Activated T-cell treated with anti-CD3 and anti-CD28 coated beads, Interleukin-2, amount 50 U/mL, for 72 hours (primary cell): ENCODE measurements around the gene FILIP1L. TPM values are rescaled to one million over a fixed set of nuclear protein-coding genes. Genes with fewer than 3 reads are reported as not detected.

ENCODE experiments used
- ATAC-seq, 2 donors: fragments of 150-1000 bp; cut with Tn5 transposase; replicated peaks in 1 of 2; 2 replicates each; pipeline ENCODE4 v1.10.0; 2021; ENCODE audit warnings: moderate library complexity in 2 of 2, mild to moderate bottlenecking in 1 of 2
- DNase-seq, 2 donors: peaks; one replicate each; pipeline ENCODE4 v3.0.0; 2021 to 2022; ENCODE audit warnings: mixed read lengths in 1 of 2
- H3K27ac Mint-ChIP-seq: one replicate; pipeline ENCODE4 v1.8.0; 2022; ENCODE audit warnings: mild to moderate bottlenecking, moderate library complexity, mixed read lengths
- H3K27me3 Mint-ChIP-seq: one replicate; pipeline ENCODE4 v1.8.0; 2022; ENCODE audit warnings: low read depth, mixed read lengths
- H3K36me3 Mint-ChIP-seq, 2 donors: one replicate each; pipeline ENCODE4 v1.8.0; 2022; ENCODE audit warnings: mixed read lengths in 2 of 2, mild to moderate bottlenecking in 1 of 2; ENCODE audit not compliant: insufficient read depth in 2 of 2
- H3K4me1 Mint-ChIP-seq: one replicate; pipeline ENCODE4 v1.8.0; 2022; ENCODE audit warnings: low read depth, mixed read lengths
- H3K4me3 Mint-ChIP-seq, 2 donors: one replicate each; pipeline ENCODE4 v1.8.0; 2022; ENCODE audit warnings: mild to moderate bottlenecking in 2 of 2, mixed read lengths in 2 of 2, moderate library complexity in 2 of 2
- H3K9me3 Mint-ChIP-seq, 2 donors: one replicate each; pipeline ENCODE4 v1.8.0; 2022; ENCODE audit warnings: mixed read lengths in 2 of 2
- total RNA-seq, 2 donors: library from RNA; stranded (reverse); gene quantifications; one replicate each; pipeline ENCODE4 v1.2.3, GENCODE V29; 2022

FILIP1L gene
- total RNA-seq, 2 donors from 2014 or later: 0.46 to 0.93 TPM

DNA sequence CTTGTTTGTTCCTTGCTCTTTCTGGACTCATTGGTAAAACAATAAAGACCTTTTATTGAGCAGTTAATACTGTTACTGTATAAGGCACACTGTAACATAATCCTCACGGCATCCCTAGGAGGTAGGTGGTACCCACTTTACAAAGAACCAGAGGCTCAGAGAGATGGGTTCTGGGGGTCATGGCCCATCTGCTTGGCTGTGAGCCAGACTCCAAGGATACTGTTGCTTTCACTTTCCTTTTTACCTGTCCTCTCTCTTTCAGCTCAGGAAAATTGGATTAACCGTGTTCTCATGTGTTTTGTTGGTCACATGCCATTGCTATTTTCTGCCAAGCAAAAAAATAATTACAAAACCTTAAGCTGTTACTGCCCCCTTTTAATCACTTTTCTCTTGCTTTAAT, 34.8 kb upstream of the FILIP1L start:
- H3K27me3 Mint-ChIP-seq: no peaks in the 10 kb centered on the region
- peaks cover 3 to 4% of the 10 kb centered on the region in 2 donors for H3K9me3 Mint-ChIP-seq
- H3K36me3 Mint-ChIP-seq: peaks cover 19 to 32% of the 10 kb centered on the region in 2 donors
- peak overlapping the region; percentile 68 for H3K27ac Mint-ChIP-seq
- no peak overlapping the region for H3K4me3 Mint-ChIP-seq
- peaks cover 5% of the 10 kb centered on the region for H3K4me1 Mint-ChIP-seq
- DNase-seq (no peak), ATAC-seq (no peak)

- no peak overlapping the region for H3K4me3 Mint-ChIP-seq
- peaks cover 5 to 6% of the 10 kb centered on the region in 2 donors for H3K9me3 Mint-ChIP-seq
- DNase-seq (no peak), ATAC-seq (peak; percentile 29 to 42)
- no peak overlapping the region for H3K27ac Mint-ChIP-seq
- peaks cover 13 to 25% of the 10 kb centered on the region in 2 donors for H3K36me3 Mint-ChIP-seq
- no peaks in the 10 kb centered on the region for H3K4me1 Mint-ChIP-seq
- H3K27me3 Mint-ChIP-seq: no peaks in the 10 kb centered on the region
Measured at GRCh38 chr3:100144255-100144866, 30.1 kb upstream of the FILIP1L start.

DNA sequence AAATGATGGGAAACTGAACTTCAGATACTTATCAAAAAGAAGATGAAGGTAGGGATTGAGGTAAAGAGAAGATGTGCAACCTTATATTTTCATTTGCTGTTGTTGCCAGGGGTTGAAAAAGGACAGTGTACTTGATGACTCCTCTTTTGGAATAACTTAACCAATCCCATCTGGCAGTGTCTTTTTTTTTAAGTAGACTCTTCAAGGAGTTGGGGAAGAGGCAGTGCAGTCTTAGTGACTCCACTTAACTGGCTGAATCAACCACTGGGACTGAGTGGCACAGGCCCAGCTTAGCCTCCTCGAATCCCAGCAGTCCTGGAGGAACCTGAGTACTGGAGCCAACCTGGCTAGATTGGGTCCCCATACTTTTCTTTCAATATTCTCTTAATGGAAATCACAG, 27.3 kb upstream of the FILIP1L start:
- H3K27me3 Mint-ChIP-seq: no peaks in the 10 kb centered on the region
- no peak overlapping the region for H3K27ac Mint-ChIP-seq
- no peak overlapping the region for H3K4me3 Mint-ChIP-seq
- DNase-seq: no peak
- peaks cover 5 to 6% of the 10 kb centered on the region in 2 donors for H3K9me3 Mint-ChIP-seq
- no peaks in the 10 kb centered on the region for H3K4me1 Mint-ChIP-seq
- peaks cover 9 to 24% of the 10 kb centered on the region in 2 donors for H3K36me3 Mint-ChIP-seq
- ATAC-seq: no peak

GRCh38 chr3:100140976-100141375, 26.7 kb upstream of the FILIP1L start:
- Mint-ChIP-seq H3K27ac (no peak overlapping the region), H3K4me1 (no peaks in the 10 kb centered on the region), H3K27me3 (no peaks in the 10 kb centered on the region), H3K4me3 (no peak overlapping the region), H3K9me3 (peaks cover 5 to 6% of the 10 kb centered on the region in 2 donors), H3K36me3 (peaks cover 9 to 24% of the 10 kb centered on the region in 2 donors)
- no peak for ATAC-seq
- no peak for DNase-seq

- H3K4me1 Mint-ChIP-seq: no peaks in the 10 kb centered on the region
- H3K9me3 Mint-ChIP-seq: peaks cover 0 to 2% of the 10 kb centered on the region in 2 donors
- DNase-seq: no peak
- no peak overlapping the region for H3K27ac Mint-ChIP-seq
- H3K4me3 Mint-ChIP-seq: no peak overlapping the region
- no peak for ATAC-seq
- no peaks in the 10 kb centered on the region for H3K27me3 Mint-ChIP-seq
- peaks cover 2 to 7% of the 10 kb centered on the region in 2 donors for H3K36me3 Mint-ChIP-seq
Measured at GRCh38 chr3:100136921-100137320, 22.6 kb upstream of the FILIP1L start.

GRCh38 chr3:100131241-100131640, 16.9 kb upstream of the FILIP1L start:
- Mint-ChIP-seq H3K4me1 (no peaks in the 10 kb centered on the region), H3K27me3 (no peaks in the 10 kb centered on the region), H3K27ac (no peak overlapping the region), H3K9me3 (no peaks in the 10 kb centered on the region), H3K4me3 (no peak overlapping the region), H3K36me3 (peaks cover 0 to 2% of the 10 kb centered on the region in 2 donors)
- ATAC-seq: no peak
- DNase-seq: no peak

- ATAC-seq: no peak
- Mint-ChIP-seq H3K4me3 (no peak overlapping the region), H3K27me3 (no peaks in the 10 kb centered on the region), H3K9me3 (no peaks in the 10 kb centered on the region), H3K27ac (no peak overlapping the region), H3K4me1 (no peaks in the 10 kb centered on the region), H3K36me3 (peaks cover 0 to 2% of the 10 kb centered on the region in 2 donors)
- DNase-seq: no peak
Measured at GRCh38 chr3:100129941-100130340, 15.6 kb upstream of the FILIP1L start.

DNA sequence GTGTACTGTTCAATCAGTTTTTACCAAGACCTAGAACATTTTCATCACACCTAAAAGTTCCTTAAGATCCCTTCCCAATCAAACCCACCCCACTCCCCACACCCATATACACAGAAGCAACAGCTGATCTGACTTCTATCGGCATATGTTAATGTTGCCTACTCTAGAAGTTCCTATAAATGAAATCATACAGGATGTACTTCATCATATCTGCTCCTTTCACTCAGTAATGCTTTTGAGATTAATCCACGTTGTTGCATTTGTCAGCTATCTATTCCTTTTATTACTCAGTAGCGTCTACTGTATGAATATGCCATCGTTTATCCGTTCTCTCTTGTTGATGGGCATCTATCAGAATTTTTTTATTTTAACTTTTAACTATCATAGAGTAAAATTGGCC, 14.3 kb upstream of the FILIP1L start:
- H3K4me3 Mint-ChIP-seq: no peak overlapping the region
- no peaks in the 10 kb centered on the region for H3K9me3 Mint-ChIP-seq
- no peaks in the 10 kb centered on the region for H3K4me1 Mint-ChIP-seq
- H3K27me3 Mint-ChIP-seq: no peaks in the 10 kb centered on the region
- H3K27ac Mint-ChIP-seq: peak overlapping the region; percentile 8
- DNase-seq (no peak), ATAC-seq (peak in 1 of 2 donors; percentile 78)
- peaks cover 0 to 2% of the 10 kb centered on the region in 2 donors for H3K36me3 Mint-ChIP-seq

- no peak for ATAC-seq
- Mint-ChIP-seq H3K27ac (no peak overlapping the region), H3K36me3 (peaks cover 0 to 2% of the 10 kb centered on the region in 2 donors), H3K4me3 (no peak overlapping the region), H3K27me3 (no peaks in the 10 kb centered on the region), H3K9me3 (no peaks in the 10 kb centered on the region), H3K4me1 (no peaks in the 10 kb centered on the region)
- DNase-seq: no peak
Measured at GRCh38 chr3:100127792-100128191, 13.5 kb upstream of the FILIP1L start.

DNA sequence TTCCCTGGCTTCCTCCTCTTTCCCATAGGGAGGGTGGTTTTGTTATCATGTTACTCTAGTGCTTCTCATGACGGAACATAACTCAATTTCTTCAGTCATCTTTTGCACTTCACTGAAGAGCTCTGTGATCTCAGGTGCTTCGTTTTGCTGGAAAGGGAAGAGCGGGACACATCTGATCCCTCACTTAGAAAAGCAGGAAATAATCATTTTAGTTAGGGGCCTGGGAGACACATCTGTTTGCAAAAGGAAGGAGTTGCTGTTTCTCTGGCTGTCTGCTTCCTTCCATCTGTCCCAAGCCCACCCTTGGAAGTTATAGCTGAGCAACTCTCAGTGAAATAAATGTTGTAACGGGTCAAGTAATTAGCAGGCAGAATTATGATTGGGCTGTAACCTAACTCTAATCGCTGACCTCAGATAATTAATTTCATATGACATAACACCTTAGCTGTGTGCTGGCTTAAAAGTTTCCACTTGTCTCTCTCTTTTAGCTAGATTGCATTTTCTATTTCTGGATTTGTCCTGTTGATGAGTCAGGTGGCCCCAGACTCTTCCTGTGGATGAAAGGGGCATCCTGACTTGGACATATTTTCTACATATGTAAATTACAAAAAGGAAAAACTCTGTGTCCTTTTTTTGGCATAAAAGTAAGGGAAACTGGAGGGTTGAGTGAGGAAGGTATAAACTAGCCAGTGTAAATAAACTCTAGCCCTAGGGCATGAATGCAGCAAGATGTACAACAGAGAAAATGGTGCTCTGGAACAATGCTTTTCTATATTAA, 11.0 kb upstream of the FILIP1L start:
- no peaks in the 10 kb centered on the region for H3K4me1 Mint-ChIP-seq
- H3K27me3 Mint-ChIP-seq: no peaks in the 10 kb centered on the region
- no peak for DNase-seq
- no peaks in the 10 kb centered on the region for H3K9me3 Mint-ChIP-seq
- no peak overlapping the region for H3K4me3 Mint-ChIP-seq
- no peak for ATAC-seq
- no peak overlapping the region for H3K27ac Mint-ChIP-seq
- peaks cover 0 to 3% of the 10 kb centered on the region in 2 donors for H3K36me3 Mint-ChIP-seq

GRCh38 chr3:100124201-100124761, 10.0 kb upstream of the FILIP1L start:
- ATAC-seq: peak; percentile 40 to 73
- Mint-ChIP-seq H3K27ac (no peak overlapping the region), H3K4me3 (no peak overlapping the region), H3K27me3 (no peaks in the 10 kb centered on the region), H3K36me3 (peaks cover 0 to 3% of the 10 kb centered on the region in 2 donors), H3K4me1 (no peaks in the 10 kb centered on the region), H3K9me3 (no peaks in the 10 kb centered on the region)
- DNase-seq: peak in 1 of 2 donors; percentile 3

- no peaks in the 10 kb centered on the region for H3K27me3 Mint-ChIP-seq
- ATAC-seq (no peak), DNase-seq (no peak)
- H3K4me3 Mint-ChIP-seq: no peak overlapping the region
- H3K4me1 Mint-ChIP-seq: no peaks in the 10 kb centered on the region
- H3K9me3 Mint-ChIP-seq: no peaks in the 10 kb centered on the region
- no peak overlapping the region for H3K27ac Mint-ChIP-seq
- peaks cover 0 to 3% of the 10 kb centered on the region in 2 donors for H3K36me3 Mint-ChIP-seq
Measured at GRCh38 chr3:100123112-100123511, 8.8 kb upstream of the FILIP1L start.

GRCh38 chr3:100122321-100122720, 8.0 kb upstream of the FILIP1L start:
- H3K9me3 Mint-ChIP-seq: no peaks in the 10 kb centered on the region
- ATAC-seq (no peak), DNase-seq (no peak)
- no peak overlapping the region for H3K4me3 Mint-ChIP-seq
- no peaks in the 10 kb centered on the region for H3K27me3 Mint-ChIP-seq
- peaks cover 0 to 3% of the 10 kb centered on the region in 2 donors for H3K36me3 Mint-ChIP-seq
- no peak overlapping the region for H3K27ac Mint-ChIP-seq
- no peaks in the 10 kb centered on the region for H3K4me1 Mint-ChIP-seq
